ENCODE measurements around the gene LHX4.

The LHX4 gene

DNA sequence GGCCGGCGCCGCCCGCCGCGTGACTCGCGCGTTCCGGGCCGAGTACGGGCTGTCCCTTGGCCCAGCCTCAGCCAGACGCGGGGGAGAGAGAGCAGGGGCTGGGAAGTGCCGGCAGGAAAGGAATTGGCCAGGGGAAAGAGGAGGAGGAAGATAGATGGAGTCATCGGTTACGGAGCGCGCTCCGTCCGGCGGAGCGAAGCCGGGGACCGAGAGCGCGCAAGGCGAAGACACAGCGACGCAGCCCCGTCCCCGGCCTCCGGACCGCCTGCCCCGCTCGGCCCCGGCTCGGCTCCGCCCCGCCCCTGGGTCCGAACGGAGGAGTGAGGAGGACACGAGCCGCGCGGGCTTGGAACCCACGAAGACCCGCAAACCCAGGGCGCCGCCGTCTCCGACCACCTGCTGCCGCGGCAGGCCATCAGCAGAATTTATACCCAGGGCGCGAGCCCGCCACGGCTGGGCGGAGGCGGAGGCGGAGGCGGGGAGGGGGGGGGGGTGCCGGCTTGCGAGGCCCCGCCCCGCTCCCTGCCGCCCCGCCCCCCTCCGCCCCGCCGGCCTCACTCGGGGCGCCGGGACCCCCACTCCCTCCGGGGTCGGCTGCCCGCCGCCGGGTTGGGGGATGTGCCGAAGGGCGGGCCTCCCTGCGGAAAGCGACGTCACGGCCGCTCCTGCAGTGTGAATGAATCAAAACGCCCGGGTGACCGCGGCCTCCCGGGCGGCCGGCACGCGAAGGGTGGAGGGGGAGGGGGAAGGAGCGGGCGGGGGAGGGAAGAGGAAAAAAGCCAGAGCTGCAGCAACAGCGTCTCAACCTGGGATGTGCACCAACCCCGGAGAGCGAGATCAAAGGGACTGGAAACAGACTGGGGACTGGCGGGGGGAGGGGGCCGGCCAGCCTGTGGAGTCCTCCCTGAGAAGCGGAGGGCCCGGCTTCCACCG is at the start of gene LHX4:
Gene LHX4, plus strand, starts transcription at position 782 of the 933 bp plus-strand sequence. CDS start 266 bp downstream, outside the sequence.
- peak; percentile 8 for DNase-seq (ENCODE audit: low spot score)

DNA sequence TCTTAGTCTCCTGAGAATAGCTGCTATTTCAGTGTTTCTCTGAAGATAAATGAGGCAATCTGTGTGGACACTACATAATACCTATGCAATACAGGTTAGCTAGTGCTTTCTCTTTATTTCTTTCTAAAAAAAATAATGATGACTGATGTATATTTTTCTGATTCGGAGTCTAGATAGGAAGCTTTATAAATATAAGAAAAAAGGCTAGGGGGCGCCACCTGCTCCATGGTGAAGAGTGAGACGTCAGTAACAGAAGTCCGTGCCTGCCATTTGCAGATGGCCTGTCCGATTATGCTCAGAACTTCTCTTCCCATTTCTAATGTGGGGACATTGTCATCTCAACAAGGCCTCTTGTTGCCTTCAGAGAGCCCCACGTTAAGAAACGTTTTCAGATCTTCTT is 49.0 kb upstream of the LHX4 start:
- DNase-seq (ENCODE audit: low spot score), result peak; percentile 10

- DNase-seq (ENCODE audit: low spot score), result no peak
Observed at GRCh38 chr1:180181996-180182642, 47.9 kb upstream of the LHX4 start.

DNA sequence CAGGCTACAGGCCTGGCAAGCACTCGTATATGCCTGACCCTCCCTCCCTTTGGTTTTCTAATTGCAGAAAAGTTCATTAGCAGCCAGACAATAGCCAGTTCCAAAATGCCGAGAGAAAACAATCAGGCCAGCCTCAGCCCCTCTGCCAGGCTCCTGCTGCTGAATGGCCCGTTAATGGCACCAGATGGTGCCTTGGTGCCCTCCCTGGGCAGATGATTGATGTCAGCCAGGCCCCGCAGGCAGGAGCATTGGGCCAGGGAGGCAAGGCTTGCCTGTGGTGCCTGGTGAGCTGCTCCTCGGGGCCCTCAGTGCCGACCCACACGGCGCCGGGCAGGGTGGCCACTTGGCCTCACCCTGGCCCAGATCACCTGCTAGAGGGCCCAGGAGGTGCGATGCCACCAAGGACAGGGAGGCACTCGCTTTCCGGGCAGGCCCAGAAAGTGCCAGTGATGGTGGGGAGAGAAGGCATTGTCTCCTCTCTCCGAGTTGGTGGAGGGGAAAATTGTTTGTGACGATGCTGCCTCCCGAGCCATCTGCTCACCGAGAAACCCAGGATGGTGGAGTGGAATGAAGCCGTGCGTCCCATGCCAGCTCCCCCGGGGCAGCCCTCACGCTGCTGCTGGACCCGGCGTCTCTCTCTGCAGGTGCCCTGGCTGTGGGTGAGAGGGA is 47.3 kb upstream of the LHX4 start:
- DNase-seq (ENCODE audit: low spot score), result no peak

- no peak for DNase-seq (ENCODE audit: low spot score)
Observed at GRCh38 chr1:180183426-180183825, 46.6 kb upstream of the LHX4 start.

- DNase-seq (ENCODE audit: low spot score), result no peak
Observed at GRCh38 chr1:180184041-180184440, 46.0 kb upstream of the LHX4 start.

GRCh38 chr1:180185281-180185680 is 44.8 kb upstream of the LHX4 start:
- DNase-seq (ENCODE audit: low spot score), result no peak

GRCh38 chr1:180185971-180186645 is 44.0 kb upstream of the LHX4 start:
- no peak for DNase-seq (ENCODE audit: low spot score)

GRCh38 chr1:180186831-180187230 is 43.2 kb upstream of the LHX4 start:
- no peak for DNase-seq (ENCODE audit: low spot score)

GRCh38 chr1:180187626-180188025 is 42.4 kb upstream of the LHX4 start:
- no peak for DNase-seq (ENCODE audit: low spot score)

GRCh38 chr1:180188091-180188506 is 42.0 kb upstream of the LHX4 start:
- DNase-seq (ENCODE audit: low spot score), result no peak

- DNase-seq (ENCODE audit: low spot score), result no peak
Observed at GRCh38 chr1:180188684-180189175, 41.3 kb upstream of the LHX4 start.

DNA sequence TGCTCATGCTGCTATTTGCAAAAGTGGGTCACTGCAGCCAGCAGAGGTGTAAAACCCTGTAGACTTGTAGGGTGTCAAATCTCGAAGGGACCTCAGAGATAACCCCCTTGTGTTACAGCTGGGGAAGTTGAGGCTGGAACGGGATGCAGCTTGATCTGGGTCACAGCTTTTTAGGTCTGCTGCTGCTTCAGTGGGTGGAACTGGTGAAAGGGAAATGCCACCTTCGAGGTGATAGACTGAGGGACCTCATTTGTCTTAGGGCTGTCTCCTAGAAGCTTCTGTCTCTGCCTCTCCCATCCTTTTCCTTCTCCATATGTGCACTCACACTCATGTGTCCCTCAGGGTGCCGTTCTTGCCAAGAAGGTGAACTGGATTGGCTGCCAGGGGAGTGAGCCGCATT is 40.0 kb upstream of the LHX4 start:
- no peak for DNase-seq (ENCODE audit: low spot score)

DNA sequence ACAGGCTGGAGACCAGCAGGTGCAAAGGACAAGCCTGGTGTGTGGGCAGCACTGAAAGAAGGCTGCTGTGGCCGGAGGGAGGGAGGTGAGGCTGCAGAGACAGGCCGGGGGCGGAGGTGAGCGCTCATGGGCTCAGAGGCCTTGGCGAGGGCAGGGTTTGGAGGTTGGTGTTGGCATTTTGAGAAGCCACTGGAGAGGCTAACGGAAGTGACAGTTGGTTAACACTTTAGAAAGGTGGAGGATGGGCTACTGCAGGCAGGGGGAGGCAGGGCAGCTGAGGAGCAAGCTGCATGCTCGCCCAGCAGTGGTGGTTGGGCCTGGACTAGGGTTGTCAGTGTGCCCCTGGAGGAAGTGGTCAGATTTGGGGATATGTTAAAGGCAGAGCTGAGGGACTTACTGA is 37.9 kb upstream of the LHX4 start:
- no peak for DNase-seq (ENCODE audit: low spot score)

- DNase-seq (ENCODE audit: low spot score), result no peak
Observed at GRCh38 chr1:180193141-180194047, 36.7 kb upstream of the LHX4 start.

DNA sequence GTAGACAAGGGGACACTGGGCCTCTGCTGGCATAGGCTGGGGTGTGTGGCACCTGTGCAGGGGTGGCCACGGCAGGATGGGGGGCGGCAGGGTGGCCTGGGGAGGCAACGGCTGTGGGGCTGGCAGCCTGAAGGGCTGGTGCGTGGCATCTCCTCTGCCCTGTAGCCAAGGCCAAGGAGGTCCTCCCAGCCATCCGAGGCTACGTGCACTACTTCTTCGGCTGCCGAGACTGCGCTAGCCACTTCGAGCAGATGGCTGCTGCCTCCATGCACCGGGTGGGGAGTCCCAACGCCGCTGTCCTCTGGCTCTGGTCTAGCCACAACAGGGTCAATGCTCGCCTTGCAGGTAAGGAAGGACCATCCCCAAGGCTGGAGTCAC is 36.0 kb upstream of the LHX4 start:
- DNase-seq (ENCODE audit: low spot score), result no peak

DNA sequence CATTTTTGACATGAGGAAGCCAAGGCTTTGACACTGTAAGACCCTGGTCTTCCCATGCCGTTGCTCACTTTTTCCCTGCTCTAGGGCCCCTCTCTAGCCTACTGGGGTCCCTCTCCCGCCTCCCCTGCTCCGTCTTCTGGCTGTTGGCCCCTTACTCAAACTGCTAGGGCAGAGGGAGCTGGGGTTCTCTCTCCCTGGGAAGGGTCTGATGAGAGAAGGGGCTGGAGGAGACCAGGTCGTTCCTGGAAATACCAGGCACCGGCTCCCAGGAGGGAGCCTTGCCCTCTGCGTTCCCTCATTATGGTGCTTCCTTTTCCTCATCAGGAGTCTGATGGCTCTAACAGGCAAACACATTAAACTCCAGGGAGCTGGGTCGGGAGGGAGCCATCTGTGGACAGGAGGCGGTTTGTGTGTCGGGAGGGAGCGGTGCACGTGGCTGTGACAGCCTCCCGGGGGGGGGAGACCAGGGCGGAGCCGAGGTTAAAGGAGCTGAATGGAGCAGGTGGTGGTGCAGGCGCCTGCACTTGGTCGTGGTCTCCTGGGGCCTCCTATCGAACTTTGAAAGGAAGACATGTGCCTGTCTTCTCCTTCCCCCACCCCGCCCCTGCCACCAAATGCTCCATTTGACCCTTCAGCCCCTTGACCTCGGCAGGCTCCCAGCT is 35.4 kb upstream of the LHX4 start:
- no peak for DNase-seq (ENCODE audit: low spot score)

GRCh38 chr1:180195401-180195800 is 34.7 kb upstream of the LHX4 start:
- no peak for DNase-seq (ENCODE audit: low spot score)

DNA sequence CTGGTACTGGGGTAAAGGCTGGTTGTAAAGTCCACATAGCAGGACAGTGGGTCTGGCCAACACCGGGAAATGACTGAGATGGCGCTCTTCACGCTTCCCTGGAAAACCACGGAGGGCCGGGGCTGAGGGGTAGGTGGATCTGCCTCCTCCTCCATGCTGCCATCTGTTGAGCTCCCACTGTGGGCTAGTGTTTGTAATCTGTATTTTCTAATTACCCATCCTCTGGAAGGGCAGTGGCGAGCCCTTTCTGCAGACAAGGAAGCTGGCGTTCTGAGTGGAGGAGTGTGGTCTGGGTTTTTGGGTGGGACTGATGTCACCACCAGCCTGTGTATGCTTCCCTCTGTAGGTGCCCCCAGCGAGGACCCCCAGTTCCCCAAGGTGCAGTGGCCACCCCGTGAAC is 34.1 kb upstream of the LHX4 start:
- no peak for DNase-seq (ENCODE audit: low spot score)

DNA sequence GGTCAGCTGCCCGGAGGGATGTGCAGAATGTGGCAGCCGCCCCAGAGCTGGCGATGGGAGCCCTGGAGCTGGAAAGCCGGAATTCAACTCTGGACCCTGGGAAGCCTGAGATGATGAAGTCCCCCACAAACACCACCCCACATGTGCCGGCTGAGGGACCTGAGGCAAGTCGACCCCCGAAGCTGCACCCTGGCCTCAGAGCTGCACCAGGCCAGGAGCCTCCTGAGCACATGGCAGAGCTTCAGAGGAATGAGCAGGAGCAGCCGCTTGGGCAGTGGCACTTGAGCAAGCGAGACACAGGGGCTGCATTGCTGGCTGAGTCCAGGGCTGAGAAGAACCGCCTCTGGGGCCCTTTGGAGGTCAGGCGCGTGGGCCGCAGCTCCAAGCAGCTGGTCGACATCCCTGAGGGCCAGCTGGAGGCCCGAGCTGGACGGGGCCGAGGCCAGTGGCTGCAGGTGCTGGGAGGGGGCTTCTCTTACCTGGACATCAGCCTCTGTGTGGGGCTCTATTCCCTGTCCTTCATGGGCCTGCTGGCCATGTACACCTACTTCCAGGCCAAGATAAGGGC is 33.5 kb upstream of the LHX4 start:
- no peak for DNase-seq (ENCODE audit: low spot score)
